C4-2B (cell line): ENCODE data around the gene TRIM63.

Source experiments
- CTCF ChIP-seq: fragments of 450-650 bp; conservative IDR thresholded peaks from 2 replicates; pipeline ENCODE4 v1.5.1; 2017; ENCODE audit warnings: mild to moderate bottlenecking
- ZFX ChIP-seq: fragments of 450-650 bp; IDR thresholded peaks from 2 replicates; pipeline ENCODE4 v1.6.1; 2017

- TF ChIP-seq CTCF (no peak), ZFX (no peak)
Measured at GRCh38 chr1:26064553-26064952, 2.9 kb downstream of the TRIM63 start.
